HepG2 (cell line): ENCODE results near the gene MYL12B. TPM values are rescaled to one million over a fixed set of nuclear protein-coding genes. Genes with fewer than 3 reads are reported as not detected.
A peak's percentile ranks its signal among the peaks of the same experiment; 100 is the strongest.

ENCODE experiments used
- ATF7-NPFF ChIP-seq: sonication (generic); formaldehyde crosslinking; IDR thresholded peaks from 2 replicates; pipeline ENCODE4 v1.8.1; 2023; ENCODE audit warnings: mild to moderate bottlenecking, low read depth, missing genetic modification reagents, moderate library complexity
- CBX5 ChIP-seq: sonication (generic); formaldehyde crosslinking; IDR thresholded peaks from 2 replicates; pipeline ENCODE4 v1.4.0; 2020; ENCODE audit warnings: missing genetic modification reagents, borderline replicate concordance
- ETV6 ChIP-seq: sonication (generic); formaldehyde crosslinking; conservative IDR thresholded peaks from 2 replicates; pipeline ENCODE4 v1.4.0; 2020; ENCODE audit warnings: missing genetic modification reagents
- GTF2F1 ChIP-seq: fragments of 150-350 bp; IDR thresholded peaks from 2 replicates; pipeline ENCODE4 v1.6.1; 2014; ENCODE audit warnings: low read length
- HDAC2 ChIP-seq: sonication (generic); formaldehyde crosslinking; IDR thresholded peaks from 2 replicates; pipeline ENCODE4 v1.4.0; 2020; ENCODE audit warnings: missing genetic modification reagents
- HOXA3 ChIP-seq: sonication (generic); formaldehyde crosslinking; IDR thresholded peaks from 2 replicates; pipeline ENCODE4 v1.5.0; 2020; ENCODE audit warnings: missing genetic modification reagents
- KDM4B ChIP-seq: sonication (generic); formaldehyde crosslinking; IDR thresholded peaks from 2 replicates; pipeline ENCODE4 v1.4.0; 2020; ENCODE audit warnings: missing genetic modification reagents
- KDM5A ChIP-seq: fragments of 200-600 bp; sonication (generic); IDR thresholded peaks from 2 replicates; pipeline ENCODE4 v1.7.0; 2018; ENCODE audit warnings: antibody characterized with exemption, mild to moderate bottlenecking, low read length, borderline replicate concordance
- LRRFIP1 ChIP-seq: sonication (generic); formaldehyde crosslinking; conservative IDR thresholded peaks from 2 replicates; pipeline ENCODE4 v1.4.0; 2020; ENCODE audit warnings: missing genetic modification reagents
- MBD4 ChIP-seq: IDR thresholded peaks from 2 replicates; pipeline ENCODE4 v1.6.1; 2012; ENCODE audit warnings: low read length, inconsistent platforms, borderline replicate concordance
- MEIS2 ChIP-seq: sonication (generic); formaldehyde crosslinking; IDR thresholded peaks from 2 replicates; pipeline ENCODE4 v1.9.0; 2021; ENCODE audit warnings: mild to moderate bottlenecking, missing genetic modification reagents
- PAF1 ChIP-seq: IDR thresholded peaks from 2 replicates; pipeline ENCODE4 v1.6.1; 2016; ENCODE audit warnings: missing genetic modification reagents, missing compliant biosample characterization
- PBX2 ChIP-seq: IDR thresholded peaks from 2 replicates; pipeline ENCODE4 v1.6.1; 2016; ENCODE audit warnings: control low read depth
- PCBP2 ChIP-seq: fragments of 200-400 bp; formaldehyde crosslinking; optimal IDR thresholded peaks from 2 replicates; pipeline ENCODE3; 2018; ENCODE audit warnings: low read length, low read depth; ENCODE audit not compliant: poor library complexity, severe bottlenecking
- SIX4 ChIP-seq: sonication (generic); formaldehyde crosslinking; IDR thresholded peaks from 2 replicates; pipeline ENCODE4 v1.4.0; 2020; ENCODE audit warnings: missing genetic modification reagents
- SMAD9 ChIP-seq: sonication (generic); formaldehyde crosslinking; IDR thresholded peaks from 2 replicates; pipeline ENCODE4 v1.5.1; 2020; ENCODE audit warnings: mild to moderate bottlenecking, missing genetic modification reagents
- THAP11 ChIP-seq: IDR thresholded peaks from 2 replicates; pipeline ENCODE4 v1.6.1; 2016; ENCODE audit warnings: missing biosample characterization, missing genetic modification reagents
- ZBTB43 ChIP-seq: sonication (generic); formaldehyde crosslinking; conservative IDR thresholded peaks from 2 replicates; pipeline ENCODE4 v1.4.0; 2020; ENCODE audit warnings: missing genetic modification reagents
- ZMYM3 ChIP-seq: sonication (generic); formaldehyde crosslinking; IDR thresholded peaks from 2 replicates; pipeline ENCODE4 v1.5.1; 2020; ENCODE audit warnings: mild to moderate bottlenecking, missing genetic modification reagents
- ZNF414 ChIP-seq: sonication (generic); formaldehyde crosslinking; IDR thresholded peaks from 2 replicates; pipeline ENCODE4 v1.5.0; 2020; ENCODE audit warnings: missing genetic modification reagents
- ZNF547 ChIP-seq: sonication (generic); formaldehyde crosslinking; IDR thresholded peaks from 2 replicates; pipeline ENCODE4 v1.5.1; 2020; ENCODE audit warnings: mild to moderate bottlenecking, missing genetic modification reagents
- ZNF562 ChIP-seq: sonication (generic); formaldehyde crosslinking; IDR thresholded peaks from 2 replicates; pipeline ENCODE4 v1.8.0; 2022; ENCODE audit warnings: missing genetic modification reagents, borderline replicate concordance
- ZNF577 ChIP-seq: sonication (generic); formaldehyde crosslinking; IDR thresholded peaks from 2 replicates; pipeline ENCODE4 v1.4.0; 2020; ENCODE audit warnings: mild to moderate bottlenecking, low read depth, missing genetic modification reagents, borderline replicate concordance
- ZNF674 ChIP-seq: sonication (generic); formaldehyde crosslinking; IDR thresholded peaks from 2 replicates; pipeline ENCODE4 v1.5.0; 2020; ENCODE audit warnings: low read depth, mild to moderate bottlenecking, missing genetic modification reagents
- ZNF703 ChIP-seq: sonication (generic); formaldehyde crosslinking; IDR thresholded peaks from 2 replicates; pipeline ENCODE4 v1.5.1; 2020; ENCODE audit warnings: missing genetic modification reagents, mild to moderate bottlenecking, moderate library complexity, borderline replicate concordance
- ZNF780A ChIP-seq: sonication (generic); formaldehyde crosslinking; IDR thresholded peaks from 2 replicates; pipeline ENCODE4 v1.8.0; 2022; ENCODE audit warnings: mild to moderate bottlenecking, missing genetic modification reagents, moderate library complexity
- polyA plus RNA-seq, 8 experiments: library from polyadenylated mRNA; depleted of rRNA in 3 of 8; stranded (reverse) in 7 of 8; unstranded in 1 of 8; fragments of >200 nt; fragmentation: Illumina TruSeq in 4 of 8; extraction: Trizol in 4 of 8; gene quantifications; 2 replicates each; pipeline versions ENCODE4 v1.2.1 to v1.2.3, GENCODE V29; 2011 to 2016; ENCODE audit warnings: low read depth in 4 of 8, missing spikeins in 1 of 8, mixed read lengths in 1 of 8; ENCODE audit not compliant: insufficient read depth in 1 of 8
- total RNA-seq, 5 experiments: library from RNA; depleted of rRNA; stranded (reverse); fragments of >200 nt; fragmentation: Illumina TruSeq; extraction: Trizol; gene quantifications; 2 replicates each; pipeline ENCODE4 v1.2.3, GENCODE V29; 2016; ENCODE audit warnings: low read depth in 1 of 5

The MYL12B gene
- total and polyA plus RNA-seq, 2 of the 13 experiments (the other 11 are each of a cell fraction or from before 2014, with no cell fraction given): 265 to 340 TPM

- TF ChIP-seq PBX2 (CRISPR knock-in tag) (no peak; the same call in 1 of the 2 replicates), ZNF577 (CRISPR knock-in tag) (no peak), ZMYM3 (CRISPR knock-in tag) (0 out of 2 replicates have a peak, but pooled peaks have one; percentile 50), LRRFIP1 (CRISPR knock-in tag) (no peak), THAP11 (CRISPR knock-in tag) (0 out of 2 replicates have a peak, but pooled peaks have one; percentile 47), CBX5 (CRISPR knock-in tag) (no peak), ZBTB43 (CRISPR knock-in tag) (peak; percentile 89; the same call in 1 of the 2 replicates), HDAC2 (CRISPR knock-in tag) (peak; percentile 94), PCBP2 (no peak), MEIS2 (peak; percentile 92), MBD4 (peak; percentile 87; the same call in 1 of the 2 replicates), SMAD9 (CRISPR knock-in tag) (no peak), ZNF674 (no peak), ZNF703 (no peak; the same call in 1 of the 2 replicates), ZNF414 (peak; percentile 64; the same call in 1 of the 2 replicates), ZNF780A (no peak), HOXA3 (CRISPR knock-in tag) (peak; percentile 69), ZNF547 (CRISPR knock-in tag) (no peak), ETV6 (CRISPR knock-in tag) (0 out of 2 replicates have a peak, but pooled peaks have one; percentile 64), ZNF562 (CRISPR knock-in tag) (no peak), ATF7-NPFF (CRISPR knock-in tag) (peak; percentile 57), SIX4 (CRISPR knock-in tag) (peak; percentile 73; the same call in 1 of the 2 replicates), PAF1 (CRISPR knock-in tag) (no peak), GTF2F1 (no peak), KDM4B (CRISPR knock-in tag) (no peak), KDM5A (no peak)
These were observed 28.3 kb upstream of the MYL12B start (continued) for GRCh38 chr18:3233433-3234168.
